Dendritic cell treated with granulocyte-macrophage colony-stimulating factor and Interleukin-4, amounts not matched to agents 40 ng/mL and 50 ng/mL, for 4 days (primary cell): Measurements from ENCODE around the gene MTCP1.

Experiments
- H3K27ac Mint-ChIP-seq: one replicate; pipeline ENCODE4 v1.8.0; 2022; ENCODE audit warnings: mild to moderate bottlenecking, mixed read lengths
- H3K27me3 Mint-ChIP-seq: one replicate; pipeline ENCODE4 v1.8.0; 2022; ENCODE audit warnings: mild to moderate bottlenecking, mixed read lengths
- H3K36me3 Mint-ChIP-seq: one replicate; pipeline ENCODE4 v1.8.0; 2022; ENCODE audit warnings: low read depth, mixed read lengths
- H3K4me1 Mint-ChIP-seq: one replicate; pipeline ENCODE4 v1.8.0; 2022; ENCODE audit warnings: low read depth, mixed read lengths
- H3K4me3 Mint-ChIP-seq: one replicate; pipeline ENCODE4 v1.8.0; 2022; ENCODE audit warnings: mild to moderate bottlenecking, moderate library complexity, mixed read lengths
- H3K9me3 Mint-ChIP-seq: one replicate; pipeline ENCODE4 v1.8.0; 2022; ENCODE audit warnings: mixed read lengths
- intact Hi-C: fragments of 100-400 bp; cut with micrococcal nuclease; formaldehyde crosslinking; loops from one replicate; pipeline ENCODE4 v1.15.0; 2022

The MTCP1 gene

GRCh38 chrX:155035688-155036087 is 35.2 kb downstream of the MTCP1 start:
- Mint-ChIP-seq H3K27me3 (no peaks in the 10 kb centered on the region), H3K4me1 (peaks cover 5% of the 10 kb centered on the region), H3K27ac (no peak overlapping the region), H3K4me3 (no peak overlapping the region), H3K36me3 (peaks cover 28% of the 10 kb centered on the region), H3K9me3 (no peaks in the 10 kb centered on the region)
- intact Hi-C loops, result no loop called here

- Mint-ChIP-seq H3K9me3 (no peaks in the 10 kb centered on the region), H3K4me1 (peaks cover 11% of the 10 kb centered on the region), H3K27me3 (no peaks in the 10 kb centered on the region), H3K36me3 (peaks cover 17% of the 10 kb centered on the region), H3K27ac (no peak overlapping the region), H3K4me3 (no peak overlapping the region)
- intact Hi-C loops, result no loop called here
These were observed 39.3 kb downstream of the MTCP1 start for GRCh38 chrX:155031657-155032056.

- no peak overlapping the region for H3K4me3 Mint-ChIP-seq
- H3K4me1 Mint-ChIP-seq, result peaks cover 18% of the 10 kb centered on the region
- intact Hi-C loops, result no loop called here
- H3K36me3 Mint-ChIP-seq, result no peaks in the 10 kb centered on the region
- no peaks in the 10 kb centered on the region for H3K9me3 Mint-ChIP-seq
- H3K27me3 Mint-ChIP-seq, result no peaks in the 10 kb centered on the region
- H3K27ac Mint-ChIP-seq, result no peak overlapping the region
These were observed 42.1 kb downstream of the MTCP1 start for GRCh38 chrX:155028877-155029291.

GRCh38 chrX:155028129-155028528 is 42.8 kb downstream of the MTCP1 start:
- Mint-ChIP-seq H3K27me3 (no peaks in the 10 kb centered on the region), H3K4me3 (peak overlapping the region; percentile 74), H3K9me3 (no peaks in the 10 kb centered on the region), H3K36me3 (no peaks in the 10 kb centered on the region), H3K4me1 (peaks cover 22% of the 10 kb centered on the region), H3K27ac (peak overlapping the region; percentile 85)
- intact Hi-C loops, result no loop called here

- no peaks in the 10 kb centered on the region for H3K27me3 Mint-ChIP-seq
- intact Hi-C loops, result no loop called here
- H3K4me1 Mint-ChIP-seq, result peaks cover 25% of the 10 kb centered on the region
- peak overlapping the region; percentile 74 for H3K4me3 Mint-ChIP-seq
- H3K36me3 Mint-ChIP-seq, result no peaks in the 10 kb centered on the region
- H3K9me3 Mint-ChIP-seq, result no peaks in the 10 kb centered on the region
- H3K27ac Mint-ChIP-seq, result peak overlapping the region; percentile 85
These were observed 43.3 kb downstream of the MTCP1 start for GRCh38 chrX:155027509-155028066.

GRCh38 chrX:155026727-155027508 is 44.0 kb downstream of the MTCP1 start, which contains the start of gene FUNDC2:
FUNDC2 (plus strand) TSS chrX:155026844; CDS start chrX:155026939, 95 bp downstream.
- peak within 1 kb of the TSS; percentile 85 for H3K27ac Mint-ChIP-seq
- H3K4me1 Mint-ChIP-seq, result peaks cover 31% of the 10 kb centered on the region
- intact Hi-C loops, result no loop called here
- no peaks in the 10 kb centered on the region for H3K36me3 Mint-ChIP-seq
- no peaks in the 10 kb centered on the region for H3K9me3 Mint-ChIP-seq
- peak within 1 kb of the TSS; percentile 74 for H3K4me3 Mint-ChIP-seq
- no peaks in the 10 kb centered on the region for H3K27me3 Mint-ChIP-seq

GRCh38 chrX:155026420-155026726 is 44.6 kb downstream of the MTCP1 start:
- H3K36me3 Mint-ChIP-seq, result no peaks in the 10 kb centered on the region
- H3K4me1 Mint-ChIP-seq, result peaks cover 31% of the 10 kb centered on the region
- H3K27me3 Mint-ChIP-seq, result no peaks in the 10 kb centered on the region
- H3K27ac Mint-ChIP-seq, result peak overlapping the region; percentile 85
- intact Hi-C loops, result no loop called here
- peak overlapping the region; percentile 66 for H3K4me3 Mint-ChIP-seq
- H3K9me3 Mint-ChIP-seq, result no peaks in the 10 kb centered on the region

- intact Hi-C loops, result loop anchor here (5.0 kb wide), 1 partner anchor 43 kb away; no protein-coding TSS in a partner anchor
- Mint-ChIP-seq H3K36me3 (no peaks in the 10 kb centered on the region), H3K9me3 (no peaks in the 10 kb centered on the region), H3K4me3 (no peak overlapping the region), H3K27ac (peak overlapping the region; percentile 45), H3K4me1 (peaks cover 26% of the 10 kb centered on the region), H3K27me3 (no peaks in the 10 kb centered on the region)
These were observed 46.8 kb downstream of the MTCP1 start for GRCh38 chrX:155023907-155024833.

- Mint-ChIP-seq H3K4me3 (no peak within 1 kb of the TSS), H3K9me3 (no peaks in the 10 kb centered on the region), H3K27ac (no peak within 1 kb of the TSS), H3K36me3 (no peaks in the 10 kb centered on the region), H3K27me3 (no peaks in the 10 kb centered on the region), H3K4me1 (peaks cover 20% of the 10 kb centered on the region)
- intact Hi-C loops, result loop anchor here (5.0 kb wide), 1 partner anchor 45 kb away; no protein-coding TSS in a partner anchor
These were observed 48.4 kb downstream of the MTCP1 start, which contains the start of gene F8 for GRCh38 chrX:155022585-155022984. F8 (minus strand) TSS chrX:155022723; CDS start chrX:155022552, 171 bp downstream.

- H3K4me3 Mint-ChIP-seq, result no peak overlapping the region
- no peak overlapping the region for H3K27ac Mint-ChIP-seq
- H3K4me1 Mint-ChIP-seq, result peaks cover 20% of the 10 kb centered on the region
- intact Hi-C loops, result loop anchor here (5.0 kb wide), 1 partner anchor 47 kb away; no protein-coding TSS in a partner anchor
- H3K27me3 Mint-ChIP-seq, result no peaks in the 10 kb centered on the region
- H3K9me3 Mint-ChIP-seq, result no peaks in the 10 kb centered on the region
- no peaks in the 10 kb centered on the region for H3K36me3 Mint-ChIP-seq
These were observed 50.3 kb downstream of the MTCP1 start for GRCh38 chrX:155020591-155020990.
